ENCODE results near the gene MRC1.
A peak's percentile ranks its signal among the peaks of the same experiment; 100 is the strongest.

The MRC1 gene

DNA sequence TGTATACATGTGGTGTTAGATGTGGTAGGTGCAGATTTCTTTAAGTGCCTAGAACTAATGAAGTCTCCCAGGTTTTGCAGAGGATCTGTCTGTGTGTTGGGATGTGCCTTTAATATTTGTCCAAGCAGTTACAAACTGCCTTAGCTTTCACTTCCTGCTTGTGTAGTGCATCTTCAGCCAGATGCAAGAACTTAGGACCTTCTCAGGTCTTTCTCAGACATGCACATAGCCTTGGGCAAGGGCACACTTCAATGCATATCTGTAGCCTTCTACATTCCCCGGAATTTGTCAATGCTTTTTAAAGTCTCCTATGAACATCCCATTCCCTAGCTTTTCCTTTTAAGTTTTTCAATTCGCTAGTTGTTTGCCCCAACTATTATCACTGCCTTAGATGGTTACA, 95.4 kb downstream of the MRC1 start:
- Histone ChIP-seq H3K9me3 (no peaks in the 10 kb centered on the region), H3K27me3 (peaks cover 4% of the 10 kb centered on the region; the same call in 1 of the 2 replicates), H3K4me3 (ENCODE audit: low read depth, low read length) (no peak overlapping the region), H3K4me1 (peaks cover 3% of the 10 kb centered on the region; the same call in 1 of the 2 replicates), H3K36me3 (no peaks in the 10 kb centered on the region)
- TF ChIP-seq CTCF (IDR thresholded peaks at IDR 0.05; ENCODE audit: low read depth, low read length) = no peak
- DNase-seq = no peak

GRCh38 chr10:17905491-17905890, 96.3 kb downstream of the MRC1 start:
- H3K4me3 ChIP-seq (ENCODE audit: low read depth, low read length) = no peak overlapping the region
- no peak for TF ChIP-seq CTCF (IDR thresholded peaks at IDR 0.05; ENCODE audit: low read depth, low read length)
- H3K36me3 ChIP-seq = no peaks in the 10 kb centered on the region
- peaks cover 4% of the 10 kb centered on the region; the same call in 1 of the 2 replicates for H3K27me3 ChIP-seq
- DNase-seq = no peak
- peaks cover 3% of the 10 kb centered on the region; the same call in 1 of the 2 replicates for H3K4me1 ChIP-seq
- H3K9me3 ChIP-seq = no peaks in the 10 kb centered on the region

GRCh38 chr10:17906002-17906401, 96.9 kb downstream of the MRC1 start:
- DNase-seq = no peak
- Histone ChIP-seq H3K4me1 (peaks cover 3% of the 10 kb centered on the region; the same call in 1 of the 2 replicates), H3K27me3 (peaks cover 4% of the 10 kb centered on the region; the same call in 1 of the 2 replicates), H3K9me3 (no peaks in the 10 kb centered on the region), H3K36me3 (no peaks in the 10 kb centered on the region), H3K4me3 (ENCODE audit: low read depth, low read length) (no peak overlapping the region)
- TF ChIP-seq CTCF (IDR thresholded peaks at IDR 0.05; ENCODE audit: low read depth, low read length) = no peak

DNA sequence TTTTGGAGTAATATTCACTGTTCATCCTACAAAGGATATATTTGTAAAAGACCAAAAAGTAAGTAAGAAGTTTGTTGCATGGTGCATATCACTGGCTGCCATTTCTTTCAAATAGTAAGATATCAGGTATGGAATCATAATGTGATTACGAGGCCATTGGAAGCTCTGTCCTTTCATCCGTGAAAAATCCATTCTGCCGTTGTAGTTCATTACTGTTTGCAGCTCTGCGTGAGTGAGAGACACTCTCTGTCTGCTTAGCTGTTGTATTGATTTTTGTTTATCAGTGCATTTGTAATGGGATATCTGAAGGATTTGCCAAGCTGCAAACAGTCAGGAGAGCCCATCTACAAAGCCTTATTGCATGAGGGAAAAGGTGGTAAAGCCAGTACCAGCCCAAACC, 98.5 kb downstream of the MRC1 start:
- no peak for TF ChIP-seq CTCF (IDR thresholded peaks at IDR 0.05; ENCODE audit: low read depth, low read length)
- H3K27me3 ChIP-seq = peaks cover 4% of the 10 kb centered on the region; the same call in 1 of the 2 replicates
- no peaks in the 10 kb centered on the region for H3K36me3 ChIP-seq
- no peak for DNase-seq
- H3K4me3 ChIP-seq (ENCODE audit: low read depth, low read length) = peak overlapping the region; percentile 45
- H3K9me3 ChIP-seq = no peaks in the 10 kb centered on the region
- peaks cover 3% of the 10 kb centered on the region; the same call in 1 of the 2 replicates for H3K4me1 ChIP-seq

DNA sequence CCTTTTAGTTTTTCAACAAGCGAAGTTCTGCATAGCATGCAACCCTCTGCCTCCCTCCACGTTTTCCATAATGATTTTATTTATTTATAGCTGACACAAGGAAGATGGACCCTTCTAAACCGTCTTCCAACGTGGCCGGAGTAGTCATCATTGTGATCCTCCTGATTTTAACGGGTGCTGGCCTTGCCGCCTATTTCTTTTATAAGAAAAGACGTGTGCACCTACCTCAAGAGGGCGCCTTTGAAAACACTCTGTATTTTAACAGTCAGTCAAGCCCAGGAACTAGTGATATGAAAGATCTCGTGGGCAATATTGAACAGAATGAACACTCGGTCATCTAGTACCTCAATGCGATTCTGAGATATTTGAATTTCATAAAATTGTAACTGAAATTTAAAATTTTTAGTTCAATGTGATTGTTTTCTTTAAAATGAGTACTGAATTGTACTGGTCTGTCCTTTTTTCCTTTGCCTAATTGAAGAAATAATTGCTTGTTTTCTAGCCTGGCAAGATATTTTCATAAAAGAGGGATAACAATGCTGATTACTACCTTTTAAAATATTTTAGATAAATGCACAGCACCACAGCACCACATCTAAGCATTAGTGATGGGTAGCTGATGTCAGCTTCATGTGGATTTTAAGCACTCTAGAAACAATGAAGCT, 101.1 kb downstream of the MRC1 start:
- no peaks in the 10 kb centered on the region for H3K9me3 ChIP-seq
- peak; percentile 65 for TF ChIP-seq CTCF (IDR thresholded peaks at IDR 0.05; ENCODE audit: low read depth, low read length)
- no peaks in the 10 kb centered on the region for H3K36me3 ChIP-seq
- H3K4me3 ChIP-seq (ENCODE audit: low read depth, low read length) = no peak overlapping the region
- peaks cover 4% of the 10 kb centered on the region; the same call in 1 of the 2 replicates for H3K27me3 ChIP-seq
- peaks cover 3% of the 10 kb centered on the region; the same call in 1 of the 2 replicates for H3K4me1 ChIP-seq
- peak; percentile 42 for DNase-seq

DNA sequence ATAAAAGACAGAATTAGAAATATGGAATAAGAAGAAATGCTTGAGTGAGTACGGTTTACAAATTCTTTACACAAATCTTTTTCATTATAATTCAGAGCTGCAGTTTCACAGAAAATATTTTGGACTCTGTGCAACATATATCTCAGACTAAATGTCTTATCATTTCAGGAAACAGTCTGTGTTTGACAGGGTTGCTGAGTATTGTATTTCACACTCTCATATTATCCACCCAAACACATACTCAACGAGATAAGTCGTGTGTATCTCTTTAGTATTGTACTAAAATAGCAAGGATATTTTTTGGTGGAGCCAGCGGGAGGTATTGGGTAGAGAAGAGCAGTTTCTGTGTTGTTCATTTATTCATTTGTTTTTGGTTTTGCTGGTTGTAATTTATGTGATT, 103.6 kb downstream of the MRC1 start:
- H3K27me3 ChIP-seq = 0 out of 2 replicates have a peak, but pooled peaks cover under 1% of the 10 kb centered on the region
- no peak for TF ChIP-seq CTCF (IDR thresholded peaks at IDR 0.05; ENCODE audit: low read depth, low read length)
- H3K9me3 ChIP-seq = no peaks in the 10 kb centered on the region
- H3K36me3 ChIP-seq = no peaks in the 10 kb centered on the region
- DNase-seq = no peak
- H3K4me3 ChIP-seq (ENCODE audit: low read depth, low read length) = no peak overlapping the region
- H3K4me1 ChIP-seq = 0 out of 2 replicates have a peak, but pooled peaks cover 3% of the 10 kb centered on the region

Data from BE2C (cell line).